ENCODE data around the gene MARCHF2. TPM values are rescaled to one million over a fixed set of nuclear protein-coding genes. Genes with fewer than 3 reads are reported as not detected.
A peak's percentile ranks its signal among the peaks of the same experiment; 100 is the strongest.

Gene MARCHF2
- total RNA-seq, 1 donor from 2014 or later: 21.3 TPM

GRCh38 chr19:8473648-8474476 is 60.8 kb downstream of the MARCHF2 start:
- no peaks in the 10 kb centered on the region for H3K27me3 Mint-ChIP-seq
- H3K4me1 Mint-ChIP-seq (ENCODE audit: low read depth): peaks cover 13% of the 10 kb centered on the region
- DNase-seq (ENCODE audit: low spot score, unreplicated experiment): no peak
- peaks cover 49% of the 10 kb centered on the region for H3K36me3 Mint-ChIP-seq (ENCODE audit: insufficient read depth)
- H3K4me3 Mint-ChIP-seq (ENCODE audit: low read depth): no peak overlapping the region
- TF ChIP-seq CTCF (IDR thresholded peaks at IDR 0.05; ENCODE audit: unreplicated experiment): no peak
- H3K9me3 Mint-ChIP-seq (ENCODE audit: low read depth): no peaks in the 10 kb centered on the region
- H3K27ac Mint-ChIP-seq: no peak overlapping the region

GRCh38 chr19:8475005-8475404 is 61.9 kb downstream of the MARCHF2 start:
- H3K4me3 Mint-ChIP-seq (ENCODE audit: low read depth): no peak overlapping the region
- no peak for TF ChIP-seq CTCF (IDR thresholded peaks at IDR 0.05; ENCODE audit: unreplicated experiment)
- H3K4me1 Mint-ChIP-seq (ENCODE audit: low read depth): peaks cover 3% of the 10 kb centered on the region
- no peaks in the 10 kb centered on the region for H3K27me3 Mint-ChIP-seq
- peaks cover 37% of the 10 kb centered on the region for H3K36me3 Mint-ChIP-seq (ENCODE audit: insufficient read depth)
- DNase-seq (ENCODE audit: low spot score, unreplicated experiment): no peak
- H3K27ac Mint-ChIP-seq: no peak overlapping the region
- no peaks in the 10 kb centered on the region for H3K9me3 Mint-ChIP-seq (ENCODE audit: low read depth)

- Mint-ChIP-seq H3K4me1 (ENCODE audit: low read depth) (peaks cover 5% of the 10 kb centered on the region), H3K27ac (no peak overlapping the region), H3K4me3 (ENCODE audit: low read depth) (no peak overlapping the region), H3K27me3 (no peaks in the 10 kb centered on the region), H3K36me3 (ENCODE audit: insufficient read depth) (peaks cover 28% of the 10 kb centered on the region), H3K9me3 (ENCODE audit: low read depth) (no peaks in the 10 kb centered on the region)
- no peak for TF ChIP-seq CTCF (IDR thresholded peaks at IDR 0.05; ENCODE audit: unreplicated experiment)
- no peak for DNase-seq (ENCODE audit: low spot score, unreplicated experiment)
These were observed 63.4 kb downstream of the MARCHF2 start for GRCh38 chr19:8476524-8476923.

GRCh38 chr19:8477889-8478288 is 64.8 kb downstream of the MARCHF2 start:
- no peak for TF ChIP-seq CTCF (IDR thresholded peaks at IDR 0.05; ENCODE audit: unreplicated experiment)
- peaks cover 27% of the 10 kb centered on the region for H3K36me3 Mint-ChIP-seq (ENCODE audit: insufficient read depth)
- no peak for DNase-seq (ENCODE audit: low spot score, unreplicated experiment)
- H3K4me1 Mint-ChIP-seq (ENCODE audit: low read depth): peaks cover 6% of the 10 kb centered on the region
- no peak overlapping the region for H3K4me3 Mint-ChIP-seq (ENCODE audit: low read depth)
- no peaks in the 10 kb centered on the region for H3K27me3 Mint-ChIP-seq
- H3K9me3 Mint-ChIP-seq (ENCODE audit: low read depth): no peaks in the 10 kb centered on the region
- H3K27ac Mint-ChIP-seq: peak overlapping the region; percentile 30

- no peak for TF ChIP-seq CTCF (IDR thresholded peaks at IDR 0.05; ENCODE audit: unreplicated experiment)
- Mint-ChIP-seq H3K27me3 (no peaks in the 10 kb centered on the region), H3K27ac (no peak overlapping the region), H3K36me3 (ENCODE audit: insufficient read depth) (peaks cover 26% of the 10 kb centered on the region), H3K4me3 (ENCODE audit: low read depth) (no peak overlapping the region), H3K4me1 (ENCODE audit: low read depth) (peaks cover 6% of the 10 kb centered on the region), H3K9me3 (ENCODE audit: low read depth) (no peaks in the 10 kb centered on the region)
- no peak for DNase-seq (ENCODE audit: low spot score, unreplicated experiment)
These were observed 65.5 kb downstream of the MARCHF2 start for GRCh38 chr19:8478598-8478997.

Data from progenitor cell of endocrine pancreas (in vitro differentiated cells).